Putamen (tissue), 1 donor: ENCODE data around the gene MKRN1.
"Not testable (repeated sequence)": the region's sequence is repeated elsewhere in the genome, so short reads cannot be mapped to it uniquely, and the experiment has no call there.

Experiments
- DNase-seq: peaks from one replicate; pipeline ENCODE4 v3.0.0-alpha.2; 2016; ENCODE audit warnings: low spot score

MKRN1 gene

GRCh38 chr7:140484951-140485499, 5.7 kb upstream of the MKRN1 start:
- no peak for DNase-seq

- no peak for DNase-seq
Observed at GRCh38 chr7:140484479-140484878, 5.2 kb upstream of the MKRN1 start.

- no peak for DNase-seq
Observed at GRCh38 chr7:140479739-140480084, 407 bp upstream of the MKRN1 start.

GRCh38 chr7:140478246-140479061, 851 bp downstream of the MKRN1 start:
- peak; percentile 27 for DNase-seq

- DNase-seq: no peak
Observed at GRCh38 chr7:140476698-140477261, 2.5 kb downstream of the MKRN1 start.

- peak; percentile 22 for DNase-seq
Observed at GRCh38 chr7:140475747-140476333, 3.5 kb downstream of the MKRN1 start.

GRCh38 chr7:140463111-140463510, 16.2 kb downstream of the MKRN1 start:
- DNase-seq: no peak

- DNase-seq: no peak
Observed at GRCh38 chr7:140458916-140459315, 20.4 kb downstream of the MKRN1 start.

- DNase-seq: no peak
Observed at GRCh38 chr7:140458201-140458600, 21.1 kb downstream of the MKRN1 start.

- no peak for DNase-seq
Observed at GRCh38 chr7:140456551-140457051, 22.7 kb downstream of the MKRN1 start.

- no peak for DNase-seq
Observed at GRCh38 chr7:140455743-140456142, 23.6 kb downstream of the MKRN1 start.

GRCh38 chr7:140454657-140455015, 24.7 kb downstream of the MKRN1 start:
- no peak for DNase-seq

GRCh38 chr7:140453785-140454656, 25.3 kb downstream of the MKRN1 start:
- not testable (repeated sequence) for DNase-seq

GRCh38 chr7:140453273-140453672, 26.0 kb downstream of the MKRN1 start:
- DNase-seq: no peak

- no peak for DNase-seq
Observed at GRCh38 chr7:140451716-140452115, 27.6 kb downstream of the MKRN1 start.

- no peak for DNase-seq
Observed at GRCh38 chr7:140448781-140449480, 30.4 kb downstream of the MKRN1 start.

GRCh38 chr7:140447841-140448240, 31.5 kb downstream of the MKRN1 start:
- DNase-seq: no peak

GRCh38 chr7:140446467-140446866, 32.8 kb downstream of the MKRN1 start:
- DNase-seq: no peak

GRCh38 chr7:140441519-140441918, 37.8 kb downstream of the MKRN1 start:
- no peak for DNase-seq

- no peak for DNase-seq
Observed at GRCh38 chr7:140440593-140440992, 38.7 kb downstream of the MKRN1 start.

GRCh38 chr7:140439359-140439758, 39.9 kb downstream of the MKRN1 start:
- peak; percentile 58 for DNase-seq
